K562 (cell line): Measurements from ENCODE around the gene DPEP2. TPM values are rescaled to one million over a fixed set of nuclear protein-coding genes. Genes with fewer than 3 reads are reported as not detected.

Experiments used
- ATF7 ChIP-seq: fragments of 450-650 bp; IDR thresholded peaks from 2 replicates; pipeline ENCODE4 v1.7.1; 2014; ENCODE audit warnings: mild to moderate bottlenecking, moderate library complexity
- BCLAF1 ChIP-seq, 2 experiments: fragments of 450-650 bp in 1 of 2; IDR thresholded peaks; 2 replicates each; pipeline ENCODE4 v1.6.1; 2011 to 2017; ENCODE audit warnings: low read depth in 2 of 2, antibody characterized with exemption in 1 of 2, borderline replicate concordance in 1 of 2, low read length in 1 of 2, mild to moderate bottlenecking in 1 of 2, mixed read lengths in 1 of 2; ENCODE audit not compliant: control insufficient read depth in 1 of 2
- CBFA2T2 ChIP-seq: fragments of 450-650 bp; conservative IDR thresholded peaks from 2 replicates; pipeline ENCODE4 v1.6.1; 2017; ENCODE audit warnings: mild to moderate bottlenecking
- CGGBP1 ChIP-seq: fragments of 250-450 bp; sonication (Bioruptor Pico); IDR thresholded peaks from 2 replicates; pipeline ENCODE4 v1.9.0; 2021; ENCODE audit warnings: mild to moderate bottlenecking
- E2F1 ChIP-seq: sonication (generic); formaldehyde crosslinking; IDR thresholded peaks from 2 replicates; pipeline ENCODE4 v1.8.1; 2023; ENCODE audit warnings: mild to moderate bottlenecking, missing genetic modification reagents, moderate library complexity
- HMGXB4 ChIP-seq: sonication (generic); formaldehyde crosslinking; IDR thresholded peaks from 2 replicates; pipeline ENCODE4 v1.8.1; 2023; ENCODE audit warnings: mild to moderate bottlenecking, missing genetic modification reagents
- MTA2 ChIP-seq: fragments of 450-650 bp; IDR thresholded peaks from 2 replicates; pipeline ENCODE4 v1.6.1; 2016; ENCODE audit warnings: low read depth
- NR2C1 ChIP-seq, 2 experiments: fragments of 450-650 bp; IDR thresholded peaks; 2 replicates each; pipeline ENCODE4 v1.6.1; 2017; ENCODE audit warnings: mild to moderate bottlenecking in 2 of 2, antibody characterized with exemption in 1 of 2, inconsistent platforms in 1 of 2, missing compliant biosample characterization in 1 of 2, missing genetic modification characterization in 1 of 2
- OTX1 ChIP-seq: fragments of 450-650 bp; formaldehyde crosslinking; IDR thresholded peaks from 2 replicates; pipeline ENCODE4 v1.4.0; 2022; ENCODE audit warnings: mild to moderate bottlenecking
- PHF20 ChIP-seq: fragments of 450-650 bp; IDR thresholded peaks from 2 replicates; pipeline ENCODE4 v1.6.1; 2018; ENCODE audit not compliant: partially characterized antibody
- RAD51 ChIP-seq: fragments of 450-650 bp; IDR thresholded peaks from 2 replicates; pipeline ENCODE4 v1.7.1; 2016; ENCODE audit warnings: low read depth, mild to moderate bottlenecking, borderline replicate concordance
- SNRNP70 ChIP-seq: fragments of 200-400 bp; formaldehyde crosslinking; optimal IDR thresholded peaks from 2 replicates; pipeline ENCODE3; 2017; ENCODE audit warnings: low read depth, low read length
- TOE1 ChIP-seq, 2 experiments: fragments of 450-650 bp in 1 of 2; sonication (generic) in 1 of 2; formaldehyde crosslinking in 1 of 2; IDR thresholded peaks; 2 replicates each; pipeline versions ENCODE4 v1.7.1 to v1.8.0; 2016 to 2022; ENCODE audit warnings: borderline replicate concordance in 2 of 2, mild to moderate bottlenecking in 2 of 2, antibody characterized with exemption in 1 of 2, inconsistent platforms in 1 of 2, low read depth in 1 of 2, missing genetic modification reagents in 1 of 2, moderate library complexity in 1 of 2
- ZBTB26 ChIP-seq: fragments of 450-650 bp; formaldehyde crosslinking; IDR thresholded peaks from 2 replicates; pipeline ENCODE4 v1.4.0; 2022; ENCODE audit warnings: missing genetic modification characterization
- ZBTB8A ChIP-seq: fragments of 450-650 bp; IDR thresholded peaks from 2 replicates; pipeline ENCODE4 v1.6.1; 2018; ENCODE audit warnings: mild to moderate bottlenecking, moderate library complexity; ENCODE audit not compliant: partially characterized antibody
- ZNF347 ChIP-seq: fragments of 450-650 bp; formaldehyde crosslinking; IDR thresholded peaks from 2 replicates; pipeline ENCODE4 v1.4.0; 2020; ENCODE audit warnings: low read depth, mild to moderate bottlenecking, moderate library complexity
- ZNF589 ChIP-seq: fragments of 200-800 bp; sonication (Bioruptor generic); IDR thresholded peaks from 2 replicates; pipeline ENCODE4 v1.6.1; 2016; ENCODE audit warnings: low read depth, missing genetic modification characterization, missing compliant biosample characterization
- polyA plus RNA-seq, 8 experiments: library from polyadenylated mRNA; depleted of rRNA in 4 of 8; stranded (reverse) in 5 of 8; unstranded in 3 of 8; fragments of >200 nt; fragmentation: Nextera tagmentation in 2 of 8; fragmentation: Illumina TruSeq in 1 of 8; extraction: Ambion mirVana in 2 of 8; extraction: Trizol in 1 of 8; gene quantifications; 2 replicates each; pipeline versions ENCODE4 v1.2.1 to v1.2.3, GENCODE V29; 2011 to 2014; ENCODE audit warnings: inconsistent platforms in 1 of 8, missing spikeins in 1 of 8
- total RNA-seq, 7 experiments: library from RNA; depleted of rRNA in 6 of 7; stranded (reverse); fragments of >200 nt in 6 of 7; fragmentation: Illumina TruSeq in 2 of 7; extraction: Trizol in 2 of 7; gene quantifications; 2 replicates each; pipeline versions ENCODE4 v1.2.1 to v1.2.3, GENCODE V29; 2011 to 2021; ENCODE audit warnings: low replicate concordance in 1 of 7

The DPEP2 gene
- total and polyA plus RNA-seq, 9 of the 15 experiments (the other 6 are each of a cell fraction or from before 2014, with no cell fraction given) = 0.14 to 1.2 (median 0.38) TPM

- no peak for TF ChIP-seq BCLAF1 (IDR thresholded peaks at IDR 0.05; ENCODE audit: borderline replicate concordance in 1 of 2, control insufficient read depth in 1 of 2, low read depth in 2 of 2, low read length in 1 of 2)
- no peak for TF ChIP-seq RAD51
- TF ChIP-seq SNRNP70 = no peak
- no peak for TF ChIP-seq CBFA2T2
- no peak for TF ChIP-seq NR2C1 (IDR thresholded peaks at IDR 0.05)
- TF ChIP-seq NR2C1 (tag; IDR thresholded peaks at IDR 0.05) = no peak
- TF ChIP-seq HMGXB4 (CRISPR knock-in tag) = no peak
- 0 out of 2 replicates have a peak, but pooled peaks have one; percentile 43 for TF ChIP-seq ZNF589 (CRISPR knock-in tag)
- TF ChIP-seq E2F1 = peak; percentile 67
- TF ChIP-seq TOE1 (IDR thresholded peaks at IDR 0.05; ENCODE audit: borderline replicate concordance) = peak; percentile 38; the same call in 1 of the 2 replicates
- TF ChIP-seq TOE1 (CRISPR knock-in tag; IDR thresholded peaks at IDR 0.05; ENCODE audit: borderline replicate concordance, low read depth) = no peak
- TF ChIP-seq ZNF347 (CRISPR knock-in tag) = no peak
- TF ChIP-seq ATF7 = peak; percentile 87
- no peak for TF ChIP-seq MTA2
- no peak for TF ChIP-seq ZBTB8A
- TF ChIP-seq ZBTB26 (CRISPR knock-in tag) = no peak
- no peak for TF ChIP-seq PHF20
- no peak for TF ChIP-seq OTX1 (CRISPR knock-in tag)
- no peak for TF ChIP-seq CGGBP1 (CRISPR knock-in tag)
Observed at GRCh38 chr16:67968400-67969253, 30.7 kb downstream of the DPEP2 start, which contains the start of gene SLC12A4 (continued).
